HG03378 (cell line): ENCODE data around the gene OFD1.
"Not testable (repeated sequence)": the region's sequence is repeated elsewhere in the genome, so short reads cannot be mapped to it uniquely, and the experiment has no call there.

ENCODE experiments used
- ATAC-seq: cut with Tn5 transposase; IDR thresholded peaks from one replicate; pipeline ENCODE4 v1.9.1; 2021; ENCODE audit warnings: mild to moderate bottlenecking, moderate library complexity; ENCODE audit not compliant: unreplicated experiment

The OFD1 gene

GRCh38 chrX:13700380-13700779, 34.2 kb upstream of the OFD1 start:
- no peak for ATAC-seq

- ATAC-seq, result no peak
Measured at GRCh38 chrX:13702111-13702789, 32.3 kb upstream of the OFD1 start.

- no peak for ATAC-seq
Measured at GRCh38 chrX:13703135-13703534, 31.4 kb upstream of the OFD1 start.

- no peak for ATAC-seq
Measured at GRCh38 chrX:13703589-13703988, 31.0 kb upstream of the OFD1 start.

- ATAC-seq, result no peak
Measured at GRCh38 chrX:13711141-13711540, 23.4 kb upstream of the OFD1 start.

- ATAC-seq, result no peak
Measured at GRCh38 chrX:13716455-13716854, 18.1 kb upstream of the OFD1 start.

GRCh38 chrX:13716905-13717304, 17.6 kb upstream of the OFD1 start:
- ATAC-seq, result no peak

- ATAC-seq, result no peak
Measured at GRCh38 chrX:13717700-13718472, 16.7 kb upstream of the OFD1 start.

- ATAC-seq, result no peak
Measured at GRCh38 chrX:13719192-13719856, 15.2 kb upstream of the OFD1 start.

- no peak for ATAC-seq
Measured at GRCh38 chrX:13721371-13721770, 13.2 kb upstream of the OFD1 start.

- ATAC-seq, result no peak
Measured at GRCh38 chrX:13721819-13722519, 12.6 kb upstream of the OFD1 start.

- not testable (repeated sequence) for ATAC-seq
Measured at GRCh38 chrX:13724878-13725277, 9.7 kb upstream of the OFD1 start.

- not testable (repeated sequence) for ATAC-seq
Measured at GRCh38 chrX:13726583-13726982, 8.0 kb upstream of the OFD1 start.

GRCh38 chrX:13730523-13730922, 4.0 kb upstream of the OFD1 start:
- ATAC-seq, result not testable (repeated sequence)

- no peak for ATAC-seq
Measured at GRCh38 chrX:13732246-13733067, 2.1 kb upstream of the OFD1 start.

- ATAC-seq, result no peak
Measured at GRCh38 chrX:13733506-13733905, 1.0 kb upstream of the OFD1 start.

GRCh38 chrX:13741695-13742094, 7.1 kb downstream of the OFD1 start:
- ATAC-seq, result no peak

GRCh38 chrX:13742397-13743176, 8.0 kb downstream of the OFD1 start:
- peak; percentile 92 for ATAC-seq

- no peak for ATAC-seq
Measured at GRCh38 chrX:13747836-13748235, 13.3 kb downstream of the OFD1 start.

GRCh38 chrX:13748486-13748885, 13.9 kb downstream of the OFD1 start:
- no peak for ATAC-seq
